ENCODE results near the gene COMTD1.

COMTD1 gene

GRCh38 chr10:75235375-75236177 lies at the start of gene COMTD1:
TSS of gene COMTD1 (minus strand) at chr10:75235957. CDS start at chr10:75235928, 29 bp downstream.
- TF ChIP-seq CTCF (IDR thresholded peaks at IDR 0.05) = peak; percentile 100

- no peak for TF ChIP-seq CTCF (IDR thresholded peaks at IDR 0.05)
Measured at GRCh38 chr10:75283671-75284470, 48.1 kb upstream of the COMTD1 start.

GRCh38 chr10:75283078-75283670 lies 47.4 kb upstream of the COMTD1 start:
- no peak for TF ChIP-seq CTCF (IDR thresholded peaks at IDR 0.05)

GRCh38 chr10:75281974-75282373 lies 46.2 kb upstream of the COMTD1 start:
- no peak for TF ChIP-seq CTCF (IDR thresholded peaks at IDR 0.05)

- TF ChIP-seq CTCF (IDR thresholded peaks at IDR 0.05) = no peak
Measured at GRCh38 chr10:75280236-75280635, 44.5 kb upstream of the COMTD1 start.

GRCh38 chr10:75276069-75276872 lies 40.5 kb upstream of the COMTD1 start:
- TF ChIP-seq CTCF (IDR thresholded peaks at IDR 0.05) = no peak

- no peak for TF ChIP-seq CTCF (IDR thresholded peaks at IDR 0.05)
Measured at GRCh38 chr10:75272896-75273295, 37.1 kb upstream of the COMTD1 start.
